Epithelial cell of prostate (primary cell): ENCODE results near the gene EGFLAM.

ENCODE experiments used
- DNase-seq: peaks from one replicate; pipeline ENCODE4 v3.0.0-alpha.2; 2011; ENCODE audit warnings: low read depth, low spot score
- H3K27ac ChIP-seq: fragments of 450-650 bp; 2 replicates; pipeline ENCODE4 v1.5.1; 2017; ENCODE audit warnings: mild to moderate bottlenecking

The EGFLAM gene

GRCh38 chr5:38500573-38501260, 242.4 kb downstream of the EGFLAM start:
- no peak overlapping the region for H3K27ac ChIP-seq
- no peak for DNase-seq

DNA sequence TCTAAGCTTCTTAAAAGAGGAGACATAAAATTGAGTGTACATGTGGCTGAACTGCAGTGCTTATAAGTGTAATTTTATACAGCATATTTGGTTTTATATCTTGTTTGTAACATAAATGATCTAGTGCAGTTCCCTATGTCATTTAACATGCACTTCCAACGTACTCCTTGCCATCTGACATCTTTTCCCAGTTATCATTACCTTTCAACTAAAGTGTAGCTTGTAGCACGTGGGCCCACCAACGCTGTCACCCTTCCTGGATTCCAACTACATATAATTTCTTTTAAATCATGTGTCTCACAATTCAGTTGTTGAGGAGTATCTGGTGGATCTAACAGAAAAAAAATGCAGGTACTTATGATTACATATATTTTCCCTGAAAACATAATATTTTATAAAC, 247.9 kb downstream of the EGFLAM start:
- no peak overlapping the region for H3K27ac ChIP-seq
- DNase-seq: no peak

- DNase-seq: no peak
- H3K27ac ChIP-seq: no peak overlapping the region
Measured at GRCh38 chr5:38509185-38509584, 250.8 kb downstream of the EGFLAM start.
